RWPE1 (cell line): ENCODE data around the gene RSPO4.

Experiments used
- CTCF ChIA-PET: fragments of 350-600 bp; sonication (Branson Sonifier 250); formaldehyde crosslinking; extraction: SDS; loops from one replicate; lab custom pipeline; 2021; lab: Yijun Ruan, JAX
- POLR2A ChIA-PET: fragments of 400-600 bp; formaldehyde crosslinking; extraction: SDS; loops from one replicate; lab custom pipeline; 2020; ENCODE audit warnings: antibody characterized with exemption; ENCODE audit not compliant: low non-redundant PET; lab: Yijun Ruan, JAX
- DNase-seq: peaks from one replicate; pipeline ENCODE4 v3.0.0; 2012; ENCODE audit warnings: low spot score
- H3K27ac ChIP-seq: fragments of 450-650 bp; 2 replicates; pipeline ENCODE4 v1.5.1; 2017
- TF ChIP-seq, protein P1 (sequence below): fragments of 450-650 bp; conservative IDR thresholded peaks from 2 replicates; pipeline ENCODE4 v1.5.1; 2017; ENCODE audit warnings: low read depth, mild to moderate bottlenecking

The RSPO4 gene

DNA sequence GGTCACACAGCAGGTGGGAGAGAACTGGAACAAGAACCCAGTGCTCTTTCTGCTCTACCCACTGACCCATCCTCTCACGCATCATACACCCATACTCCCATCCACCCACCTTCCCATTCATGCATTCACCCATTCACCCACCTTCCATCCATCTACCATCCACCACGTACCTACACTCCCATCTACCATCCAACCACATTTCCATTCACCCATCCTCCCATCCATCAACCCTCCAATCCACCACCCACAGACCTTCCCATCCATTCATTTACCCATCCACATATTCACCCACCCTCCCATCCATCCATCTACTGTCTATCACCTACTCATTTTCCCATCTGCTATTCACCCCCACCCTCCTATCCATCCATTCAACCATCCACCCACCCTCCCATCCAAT lies 17.2 kb upstream of the RSPO4 start:
- no peak overlapping the region for H3K27ac ChIP-seq
- no peak for DNase-seq
- ChIA-PET CTCF (no interaction called here), POLR2A (no interaction called here)
- TF ChIP-seq, protein P1, sequence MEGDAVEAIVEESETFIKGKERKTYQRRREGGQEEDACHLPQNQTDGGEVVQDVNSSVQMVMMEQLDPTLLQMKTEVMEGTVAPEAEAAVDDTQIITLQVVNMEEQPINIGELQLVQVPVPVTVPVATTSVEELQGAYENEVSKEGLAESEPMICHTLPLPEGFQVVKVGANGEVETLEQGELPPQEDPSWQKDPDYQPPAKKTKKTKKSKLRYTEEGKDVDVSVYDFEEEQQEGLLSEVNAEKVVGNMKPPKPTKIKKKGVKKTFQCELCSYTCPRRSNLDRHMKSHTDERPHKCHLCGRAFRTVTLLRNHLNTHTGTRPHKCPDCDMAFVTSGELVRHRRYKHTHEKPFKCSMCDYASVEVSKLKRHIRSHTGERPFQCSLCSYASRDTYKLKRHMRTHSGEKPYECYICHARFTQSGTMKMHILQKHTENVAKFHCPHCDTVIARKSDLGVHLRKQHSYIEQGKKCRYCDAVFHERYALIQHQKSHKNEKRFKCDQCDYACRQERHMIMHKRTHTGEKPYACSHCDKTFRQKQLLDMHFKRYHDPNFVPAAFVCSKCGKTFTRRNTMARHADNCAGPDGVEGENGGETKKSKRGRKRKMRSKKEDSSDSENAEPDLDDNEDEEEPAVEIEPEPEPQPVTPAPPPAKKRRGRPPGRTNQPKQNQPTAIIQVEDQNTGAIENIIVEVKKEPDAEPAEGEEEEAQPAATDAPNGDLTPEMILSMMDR = no peak

DNA sequence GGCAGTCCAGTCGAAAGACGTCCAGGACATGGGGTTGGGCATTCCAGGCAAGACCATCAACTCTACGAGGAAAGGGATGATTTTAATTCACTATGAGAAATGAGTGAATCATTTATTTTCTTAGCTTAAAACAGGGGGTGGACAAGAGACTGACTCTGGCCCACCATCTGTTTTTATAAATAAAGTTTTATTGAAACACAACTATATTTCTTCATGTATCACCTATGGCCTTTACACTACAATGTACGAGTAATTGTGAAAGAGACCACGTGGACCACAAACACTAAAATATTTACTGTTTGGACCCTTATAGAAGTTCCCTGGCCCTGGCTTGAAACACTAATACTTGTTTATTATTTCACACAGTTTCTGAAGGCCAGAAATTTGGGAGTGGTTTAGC lies 15.6 kb upstream of the RSPO4 start:
- TF ChIP-seq, protein P1 = no peak
- POLR2A ChIA-PET = no interaction called here
- no peak overlapping the region for H3K27ac ChIP-seq
- no peak for DNase-seq
- CTCF ChIA-PET = no interaction called here

DNA sequence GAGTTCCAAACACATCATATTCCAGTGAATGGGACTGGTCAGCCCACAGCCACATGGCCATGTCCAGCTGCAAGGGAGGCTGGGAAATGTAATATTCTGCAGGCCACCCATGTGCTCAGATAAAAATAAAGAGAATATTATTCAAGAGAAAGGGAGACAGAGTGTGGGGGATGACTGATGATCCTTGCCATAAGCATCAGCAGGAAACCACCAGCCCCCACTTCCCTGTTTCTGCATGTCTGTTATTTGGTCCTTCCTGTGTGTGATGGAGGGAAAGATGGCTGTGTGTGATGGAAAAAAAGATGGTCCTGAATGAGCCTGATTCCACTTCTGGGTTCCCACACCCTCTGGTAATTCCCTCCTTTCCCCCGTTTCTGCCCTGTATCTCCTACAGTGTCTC lies 13.1 kb upstream of the RSPO4 start:
- CTCF ChIA-PET = no interaction called here
- POLR2A ChIA-PET = no interaction called here
- H3K27ac ChIP-seq = no peak overlapping the region
- DNase-seq = no peak
- TF ChIP-seq, protein P1 = no peak

DNA sequence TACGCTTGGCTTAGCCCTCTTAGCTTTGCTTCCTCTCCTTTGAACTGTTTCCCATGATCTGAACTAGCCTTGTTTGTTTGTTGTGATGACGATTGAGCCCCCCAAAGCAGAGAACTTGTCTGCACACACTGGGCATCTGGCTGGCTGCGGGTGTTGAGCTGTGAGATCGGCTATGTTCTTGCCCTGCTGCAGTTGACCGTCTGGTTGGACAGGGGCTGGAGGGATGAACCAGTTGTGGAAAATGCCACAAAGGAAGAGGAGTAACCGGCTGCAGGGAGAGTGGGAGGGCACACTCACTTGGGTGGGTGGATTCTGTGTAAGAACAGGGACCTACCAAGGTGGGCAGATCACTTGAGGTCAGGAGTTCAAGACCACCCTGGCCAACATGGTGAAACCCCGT lies 12.4 kb upstream of the RSPO4 start:
- TF ChIP-seq, protein P1 = no peak
- ChIA-PET POLR2A (no interaction called here), CTCF (no interaction called here)
- H3K27ac ChIP-seq = no peak overlapping the region
- no peak for DNase-seq

DNA sequence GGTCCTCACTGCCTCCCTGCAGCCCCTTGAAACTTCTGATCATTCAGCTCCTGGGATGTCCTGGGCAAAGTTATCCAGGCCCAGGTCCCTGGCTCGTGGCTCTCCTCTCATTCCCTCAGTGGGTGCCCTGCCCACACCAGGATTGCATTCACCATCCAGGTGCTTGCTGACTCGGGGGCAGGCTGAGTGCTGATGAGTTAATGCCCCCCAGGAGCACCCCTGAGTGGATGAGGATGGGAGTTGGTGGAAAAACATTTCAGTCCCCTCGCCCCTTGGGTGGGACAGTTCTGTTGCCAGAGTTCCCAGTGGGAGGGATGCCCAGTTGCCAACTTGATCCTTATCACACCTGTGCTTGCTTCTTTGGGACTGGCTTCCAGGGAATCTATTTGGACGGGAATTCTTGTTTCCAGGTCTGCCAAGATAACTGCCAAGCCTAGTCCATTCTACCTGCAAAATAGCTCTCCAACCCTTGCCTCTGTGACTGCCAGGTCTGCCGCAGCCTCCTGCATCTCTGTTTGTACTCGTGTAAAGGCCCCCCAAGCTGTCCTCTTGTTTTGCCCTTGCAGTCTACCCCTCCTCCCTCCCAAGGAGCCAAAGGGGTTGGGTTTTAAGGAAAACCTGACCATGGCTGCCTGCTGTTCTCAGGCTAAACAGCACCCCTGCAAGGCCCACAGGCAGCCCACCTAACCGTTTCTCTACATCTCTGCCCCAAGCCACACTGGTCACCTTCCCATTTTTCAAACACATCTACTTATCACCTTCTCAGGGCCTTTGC lies 11.6 kb upstream of the RSPO4 start:
- POLR2A ChIA-PET = no interaction called here
- no peak for DNase-seq
- TF ChIP-seq, protein P1 = no peak
- no peak overlapping the region for H3K27ac ChIP-seq
- CTCF ChIA-PET = no interaction called here

DNA sequence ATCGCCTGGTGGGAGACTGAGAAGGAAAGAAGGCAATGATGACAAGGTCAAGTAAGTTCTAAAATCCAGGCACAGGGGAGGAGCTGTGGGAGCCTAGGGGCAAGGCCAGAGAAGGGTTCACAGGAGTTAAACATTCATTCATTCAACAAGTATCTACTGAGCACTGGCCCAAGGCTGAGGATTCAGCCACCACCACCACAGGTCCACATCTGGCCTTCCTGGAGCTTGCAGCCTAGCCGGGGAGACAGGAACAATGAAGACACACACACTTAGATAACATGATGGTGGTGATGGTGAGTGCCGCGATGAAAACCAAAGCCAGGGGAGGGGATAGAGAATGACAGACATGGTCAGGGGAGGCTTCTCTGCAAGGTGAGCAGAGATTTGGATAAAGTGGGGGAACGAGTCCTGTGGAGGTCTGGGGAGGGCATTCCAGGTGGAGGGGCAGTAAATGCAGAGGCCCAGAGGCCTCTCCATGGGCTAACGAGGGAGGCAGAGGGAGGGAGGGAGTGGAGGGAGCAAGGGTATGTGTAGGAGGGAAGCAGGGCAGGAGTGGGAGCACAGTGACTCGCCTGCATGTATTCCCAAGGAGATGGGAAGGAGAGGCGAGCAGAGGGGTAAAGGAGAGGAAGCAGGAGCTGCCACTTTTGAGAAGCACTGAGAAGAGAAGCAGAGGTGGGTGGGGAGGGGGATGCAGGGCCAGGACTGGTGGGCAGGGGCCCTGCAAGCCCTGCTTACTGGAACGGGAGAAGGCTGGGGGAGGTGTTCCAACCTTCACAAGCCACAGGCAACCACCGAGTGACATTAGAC lies 10.5 kb upstream of the RSPO4 start:
- POLR2A ChIA-PET = no interaction called here
- CTCF ChIA-PET = no interaction called here
- TF ChIP-seq, protein P1 = no peak
- H3K27ac ChIP-seq = no peak overlapping the region
- DNase-seq = no peak
